Activated CD8-positive, alpha-beta T cell treated with anti-CD3 and anti-CD28 coated beads for 36 hours (primary cell): ENCODE results near the gene HDAC5. TPM values are rescaled to one million over a fixed set of nuclear protein-coding genes. Genes with fewer than 3 reads are reported as not detected.

Experiments used
- ATAC-seq: fragments of 200-7000 bp; cut with Tn5 transposase; one replicate; pipeline ENCODE4 v1.10.0; 2021; ENCODE audit warnings: mild to moderate bottlenecking, moderate library complexity
- CTCF ChIA-PET: fragments of 350-600 bp; sonication (Branson Sonifier 250); formaldehyde crosslinking; loops from one replicate; lab custom pipeline; 2021; ENCODE audit warnings: antibody characterized with exemption; lab: Charles Lee
- POLR2A ChIA-PET: fragments of 350-600 bp; sonication (Branson Sonifier 250); formaldehyde crosslinking; loops from one replicate; lab custom pipeline; 2021; ENCODE audit warnings: antibody characterized with exemption; lab: Charles Lee
- DNase-seq: peaks from one replicate; pipeline ENCODE4 v3.0.0-alpha.2; 2020
- H3K27ac Mint-ChIP-seq: one replicate; pipeline ENCODE4 v1.8.0; 2021; ENCODE audit warnings: mild to moderate bottlenecking, mixed read lengths
- H3K27me3 Mint-ChIP-seq: one replicate; pipeline ENCODE4 v1.8.0; 2021; ENCODE audit warnings: mixed read lengths
- H3K36me3 Mint-ChIP-seq: one replicate; pipeline ENCODE4 v1.8.0; 2021; ENCODE audit warnings: low read depth, mixed read lengths
- H3K4me1 Mint-ChIP-seq: one replicate; pipeline ENCODE4 v1.8.0; 2021; ENCODE audit warnings: low read depth, mixed read lengths
- H3K4me3 Mint-ChIP-seq: one replicate; pipeline ENCODE4 v1.8.0; 2021; ENCODE audit warnings: mild to moderate bottlenecking, moderate library complexity, mixed read lengths
- H3K9me3 Mint-ChIP-seq: one replicate; pipeline ENCODE4 v1.8.0; 2021; ENCODE audit warnings: mixed read lengths
- CTCF ChIP-seq: fragments of 200-600 bp; IDR thresholded peaks from one replicate; pipeline ENCODE4 v1.8.0; 2022; ENCODE audit warnings: antibody characterized with exemption, mild to moderate bottlenecking
- intact Hi-C: fragments of 100-400 bp; cut with micrococcal nuclease; formaldehyde crosslinking; loops from one replicate; pipeline ENCODE4 v1.10.0; 2022
- total RNA-seq, 2 experiments: library from RNA; stranded (reverse); gene quantifications; one replicate each; pipeline ENCODE4 v1.2.3, GENCODE V29; 2021

Gene HDAC5
- total RNA-seq, 2 experiments from 2014 or later, result 19.1 to 19.3 TPM

DNA sequence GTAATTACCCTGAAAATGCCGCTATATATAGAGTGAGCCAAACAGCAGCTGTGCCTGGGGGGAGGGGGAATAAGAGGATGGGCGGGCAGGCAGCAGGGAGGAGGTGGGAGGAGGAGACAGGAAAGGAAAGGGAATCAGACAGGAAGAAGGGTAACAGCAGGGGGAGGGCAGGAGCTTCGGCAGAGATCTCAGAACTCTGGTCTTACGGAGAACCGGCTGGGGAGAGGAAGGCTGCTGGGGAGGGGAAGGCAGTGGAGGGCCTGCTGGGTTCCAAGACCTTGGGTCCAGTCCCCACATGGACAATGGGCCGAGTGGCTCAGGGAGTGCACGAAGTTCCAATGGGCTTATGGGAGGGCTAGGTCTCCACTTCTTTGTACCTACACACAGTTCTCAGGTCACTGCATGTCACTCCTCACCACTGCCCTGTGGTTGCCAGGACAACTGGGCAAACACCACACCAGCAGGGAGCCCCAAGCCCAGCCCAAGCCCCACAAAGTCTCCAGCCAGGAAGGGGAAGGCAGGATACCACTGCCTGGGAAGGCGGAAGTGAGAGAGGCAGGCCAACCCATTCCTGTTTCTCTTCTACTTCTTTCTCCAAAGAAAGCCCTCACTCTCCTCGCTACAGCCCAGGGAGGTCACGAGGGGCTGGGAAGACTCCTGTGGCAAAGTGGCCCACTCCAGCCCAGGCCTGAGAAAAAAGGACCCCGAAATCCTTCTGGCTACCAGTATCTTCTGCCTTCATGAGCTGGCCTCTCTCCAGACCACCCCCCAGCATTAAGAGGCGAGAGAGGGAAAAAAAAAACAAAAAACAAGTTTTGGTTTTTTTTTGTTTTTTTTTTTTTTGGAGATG, 27.6 kb downstream of the HDAC5 start:
- H3K4me3 Mint-ChIP-seq, result no peak overlapping the region
- no peaks in the 10 kb centered on the region for H3K36me3 Mint-ChIP-seq
- intact Hi-C loops, result no loop called here
- ChIA-PET CTCF (interaction anchor here (1.0 to 1.4 kb wide), 2 partner anchors 20 to 72 kb away, joined by 3 read pairs; no protein-coding TSS in a partner anchor), POLR2A (interaction anchor here (1.0 to 1.4 kb wide), 2 partner anchors 25 to 42 kb away, joined by 3 to 5 read pairs; partner anchors contain the start of gene G6PC3)
- DNase-seq, result no peak
- H3K9me3 Mint-ChIP-seq, result no peaks in the 10 kb centered on the region
- TF ChIP-seq CTCF, result no peak
- H3K4me1 Mint-ChIP-seq, result peaks cover 13% of the 10 kb centered on the region
- peak overlapping the region; percentile 57 for H3K27ac Mint-ChIP-seq
- no peaks in the 10 kb centered on the region for H3K27me3 Mint-ChIP-seq
- no peak for ATAC-seq

DNA sequence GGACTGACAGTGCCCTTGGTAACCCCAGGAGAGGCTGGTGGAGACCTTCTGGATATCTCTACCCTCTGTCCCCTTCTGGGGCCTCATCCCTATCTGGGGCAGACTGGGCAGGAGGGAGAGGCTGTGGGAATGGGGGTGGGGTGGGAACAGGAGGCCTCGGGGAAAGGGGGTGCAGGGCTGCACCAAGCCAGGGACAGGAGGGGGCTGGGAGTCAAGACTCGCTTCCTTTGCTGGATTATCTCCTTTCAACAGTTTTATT, 28.1 kb downstream of the HDAC5 start:
- CTCF ChIA-PET, result no interaction called here
- Mint-ChIP-seq H3K4me3 (no peak overlapping the region), H3K27ac (no peak overlapping the region), H3K9me3 (no peaks in the 10 kb centered on the region), H3K27me3 (no peaks in the 10 kb centered on the region), H3K36me3 (no peaks in the 10 kb centered on the region), H3K4me1 (peaks cover 13% of the 10 kb centered on the region)
- TF ChIP-seq CTCF, result no peak
- ATAC-seq (no peak), DNase-seq (no peak)
- POLR2A ChIA-PET, result interaction anchor here (1.0 to 1.4 kb wide), 2 partner anchors 24 to 43 kb away, joined by 3 to 5 read pairs; partner anchors contain the start of gene G6PC3
- intact Hi-C loops, result no loop called here

DNA sequence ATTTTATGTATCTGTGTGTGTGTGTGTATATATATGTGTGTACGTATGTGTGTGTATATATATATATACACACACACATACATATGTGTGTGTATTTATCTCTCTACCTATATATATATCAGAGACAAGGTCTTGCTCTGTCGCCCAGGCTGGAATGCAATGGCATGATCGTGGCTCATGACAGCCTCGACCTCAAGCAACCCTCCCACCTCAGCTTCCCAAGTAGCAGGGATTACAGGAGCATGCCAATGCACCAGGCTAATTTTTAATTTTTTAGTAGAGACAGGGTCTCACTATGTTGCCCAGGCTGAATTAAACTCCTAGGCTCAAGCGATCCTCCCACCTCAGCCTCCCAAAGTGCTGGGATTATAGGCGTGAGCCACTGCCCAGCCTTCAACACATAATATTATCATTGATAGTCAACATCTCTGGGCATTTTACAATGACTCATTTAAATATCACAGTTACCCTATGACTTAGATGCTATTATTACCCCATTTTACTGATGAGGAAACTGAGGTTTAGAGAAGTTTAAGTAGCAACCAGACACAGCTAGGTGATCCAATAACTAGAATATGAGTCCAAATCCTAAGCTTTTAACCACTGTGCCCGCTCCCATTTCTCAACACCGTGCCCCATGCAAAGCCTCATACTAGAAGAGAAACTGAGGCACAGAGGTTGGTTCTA, 28.6 kb downstream of the HDAC5 start:
- CTCF ChIA-PET, result interaction anchor here (0.6 to 1.1 kb wide), 2 partner anchors 20 to 21 kb away, joined by 3 read pairs; no protein-coding TSS in a partner anchor
- no peaks in the 10 kb centered on the region for H3K27me3 Mint-ChIP-seq
- peaks cover 13% of the 10 kb centered on the region for H3K4me1 Mint-ChIP-seq
- no peaks in the 10 kb centered on the region for H3K9me3 Mint-ChIP-seq
- H3K36me3 Mint-ChIP-seq, result no peaks in the 10 kb centered on the region
- TF ChIP-seq CTCF, result no peak
- intact Hi-C loops, result no loop called here
- no peak overlapping the region for H3K27ac Mint-ChIP-seq
- no peak for ATAC-seq
- POLR2A ChIA-PET, result interaction anchor here (0.8 to 1.4 kb wide), 4 partner anchors 22 to 109 kb away, joined by 3 to 5 read pairs (median 4); partner anchors contain the start of gene G6PC3
- no peak for DNase-seq
- H3K4me3 Mint-ChIP-seq, result no peak overlapping the region

GRCh38 chr17:44093231-44093900, 30.1 kb downstream of the HDAC5 start:
- Mint-ChIP-seq H3K9me3 (no peaks in the 10 kb centered on the region), H3K27me3 (no peaks in the 10 kb centered on the region), H3K27ac (no peak overlapping the region), H3K4me1 (peaks cover 13% of the 10 kb centered on the region), H3K36me3 (no peaks in the 10 kb centered on the region), H3K4me3 (no peak overlapping the region)
- intact Hi-C loops, result no loop called here
- ChIA-PET POLR2A (no interaction called here), CTCF (no interaction called here)
- TF ChIP-seq CTCF, result no peak
- ATAC-seq, result no peak
- no peak for DNase-seq
